NCI-H526 (cell line): ENCODE results near the gene CHAD.
"Not testable (repeated sequence)": the region's sequence is repeated elsewhere in the genome, so short reads cannot be mapped to it uniquely, and the experiment has no call there.

Experiments
- DNase-seq, 2 experiments: peaks; one replicate each; lab custom pipeline; 2025; lab: John Stamatoyannopoulos, UW

Gene CHAD

GRCh38 chr17:50473901-50474300 lies 5.2 kb upstream of the CHAD start:
- no peak for DNase-seq

- not testable (repeated sequence) for DNase-seq
Observed at GRCh38 chr17:50472761-50473161, 4.1 kb upstream of the CHAD start.

- no peak for DNase-seq
Observed at GRCh38 chr17:50472286-50472685, 3.6 kb upstream of the CHAD start.

GRCh38 chr17:50471009-50471905 lies 2.6 kb upstream of the CHAD start:
- DNase-seq, result no peak

GRCh38 chr17:50470426-50470825 lies 1.7 kb upstream of the CHAD start:
- DNase-seq, result peak; percentile 13 to 52

- no peak for DNase-seq
Observed at GRCh38 chr17:50469671-50470305, 1.1 kb upstream of the CHAD start.

GRCh38 chr17:50469208-50469605 lies 527 bp upstream of the CHAD start:
- DNase-seq, result no peak

- no peak for DNase-seq
Observed at GRCh38 chr17:50467855-50468303, 801 bp downstream of the CHAD start.

GRCh38 chr17:50467114-50467854 lies 1.4 kb downstream of the CHAD start:
- DNase-seq, result no peak

- DNase-seq, result peak; percentile 63 to 91
Observed at GRCh38 chr17:50466371-50467113, 2.1 kb downstream of the CHAD start.

- no peak for DNase-seq
Observed at GRCh38 chr17:50465635-50466034, 3.0 kb downstream of the CHAD start.

GRCh38 chr17:50465171-50465570 lies 3.5 kb downstream of the CHAD start:
- no peak for DNase-seq

- no peak for DNase-seq
Observed at GRCh38 chr17:50464736-50465135, 3.9 kb downstream of the CHAD start.

GRCh38 chr17:50464121-50464520 lies 4.6 kb downstream of the CHAD start:
- no peak for DNase-seq

- DNase-seq, result no peak
Observed at GRCh38 chr17:50462446-50462845, 6.2 kb downstream of the CHAD start.

- no peak for DNase-seq
Observed at GRCh38 chr17:50461550-50462132, 7.0 kb downstream of the CHAD start.

- no peak for DNase-seq
Observed at GRCh38 chr17:50460831-50461526, 7.7 kb downstream of the CHAD start.

GRCh38 chr17:50459756-50460155 lies 8.9 kb downstream of the CHAD start:
- DNase-seq, result no peak

- DNase-seq, result no peak
Observed at GRCh38 chr17:50458701-50459676, 9.7 kb downstream of the CHAD start.

- DNase-seq, result no peak
Observed at GRCh38 chr17:50458270-50458669, 10.4 kb downstream of the CHAD start.
